Prostate gland (tissue), 2 donors: Measurements from ENCODE around the gene PALS1. TPM values are rescaled to one million over a fixed set of nuclear protein-coding genes. Genes with fewer than 3 reads are reported as not detected.
A peak's percentile ranks its signal among the peaks of the same experiment; 100 is the strongest.
"Not testable (repeated sequence)": the region's sequence is repeated elsewhere in the genome, so short reads cannot be mapped to it uniquely, and the experiment has no call there.

Experiments used
- DNase-seq: peaks from one replicate; pipeline ENCODE4 v3.0.0-alpha.2; 2019; ENCODE audit warnings: low spot score
- H3K27ac ChIP-seq, 2 donors: fragments of 200-600 bp; sonication (generic); 2 replicates each; pipeline ENCODE4 v1.5.1; 2017 to 2019
- H3K27me3 ChIP-seq: fragments of 200-600 bp; sonication (generic); replicated peaks from 2 replicates; pipeline ENCODE4 v1.5.1; 2019; ENCODE audit not compliant: insufficient read depth
- H3K36me3 ChIP-seq, 2 donors: fragments of 200-600 bp; sonication (generic); 1 replicate in 1 of 2; 2 replicates in 1 of 2; pipeline versions ENCODE4 v1.5.1 to v1.8.1; 2017 to 2019
- H3K4me1 ChIP-seq: fragments of 200-600 bp; sonication (generic); replicated peaks from 2 replicates; pipeline ENCODE4 v1.5.1; 2019
- H3K4me3 ChIP-seq, 2 donors: fragments of 200-600 bp; sonication (generic); 2 replicates each; pipeline ENCODE4 v1.5.1; 2017 to 2019
- H3K9me3 ChIP-seq: fragments of 200-600 bp; sonication (generic); 2 replicates; pipeline ENCODE4 v1.5.1; 2017
- CTCF ChIP-seq, 4 experiments: fragments of 200-600 bp in 2 of 4; fragments of 450-650 bp in 2 of 4; sonication (generic) in 2 of 4; IDR thresholded peaks; 1 replicate in 3 of 4; 2 replicates in 1 of 4; pipeline ENCODE4 v1.5.1; 2016 to 2019; ENCODE audit warnings: antibody characterized with exemption in 4 of 4, mild to moderate bottlenecking in 2 of 4, moderate library complexity in 2 of 4
- POLR2A ChIP-seq: fragments of 450-650 bp; IDR thresholded peaks from one replicate; pipeline ENCODE4 v1.6.1; 2016; ENCODE audit warnings: antibody characterized with exemption, mild to moderate bottlenecking
- POLR2AphosphoS5 ChIP-seq: sonication (generic); formaldehyde crosslinking; IDR thresholded peaks from one replicate; pipeline ENCODE4 v1.6.1; 2017; ENCODE audit warnings: antibody characterized with exemption
- WGBS: methylation state at CpG from one replicate; pipeline ENCODE4 v1.1.5; 2018; 5-methylcytosine and 5-hydroxymethylcytosine counted together
- intact Hi-C: fragments of 100-400 bp; cut with DNase I; formaldehyde crosslinking; loops from one replicate; pipeline ENCODE4 v1.14.2; 2022
- total RNA-seq, 2 donors: library from RNA; depleted of rRNA; stranded (reverse); fragments of >200 nt; gene quantifications; one replicate each; pipeline ENCODE4 v1.1.0, GENCODE V29; 2016

PALS1 gene
- total RNA-seq, 2 donors from 2014 or later: 22.3 to 36.5 TPM

GRCh38 chr14:67270933-67271332 is 29.7 kb downstream of the PALS1 start:
- no peaks in the 10 kb centered on the region for H3K4me1 ChIP-seq
- no peaks in the 10 kb centered on the region for H3K36me3 ChIP-seq
- H3K27me3 ChIP-seq: no peaks in the 10 kb centered on the region
- intact Hi-C loops: no loop called here
- no peak overlapping the region for H3K27ac ChIP-seq
- H3K9me3 ChIP-seq: no peaks in the 10 kb centered on the region
- TF ChIP-seq POLR2A: no peak
- no peak for TF ChIP-seq CTCF (IDR thresholded peaks at IDR 0.05)
- TF ChIP-seq POLR2AphosphoS5: no peak
- WGBS: 94% methylated on average over 3 of the region's 3 CpGs
- no peak overlapping the region for H3K4me3 ChIP-seq
- DNase-seq: no peak

- H3K36me3 ChIP-seq, H3K27ac ChIP-seq, intact Hi-C loops, H3K4me3 ChIP-seq, DNase-seq, H3K9me3 ChIP-seq, H3K4me1 ChIP-seq, H3K27me3 ChIP-seq: not testable (repeated sequence)
- WGBS: 94% methylated on average over 3 of the region's 3 CpGs
Observed at GRCh38 chr14:67273281-67273680, 32.0 kb downstream of the PALS1 start.

GRCh38 chr14:67276131-67276530 is 34.9 kb downstream of the PALS1 start:
- no peaks in the 10 kb centered on the region for H3K9me3 ChIP-seq
- no peak overlapping the region for H3K4me3 ChIP-seq
- intact Hi-C loops: no loop called here
- TF ChIP-seq POLR2A: no peak
- TF ChIP-seq POLR2AphosphoS5: no peak
- no peak for TF ChIP-seq CTCF (IDR thresholded peaks at IDR 0.05)
- H3K27ac ChIP-seq: no peak overlapping the region
- no peaks in the 10 kb centered on the region for H3K27me3 ChIP-seq
- no peaks in the 10 kb centered on the region for H3K36me3 ChIP-seq
- no peaks in the 10 kb centered on the region for H3K4me1 ChIP-seq
- no peak for DNase-seq

GRCh38 chr14:67280506-67280905 is 39.3 kb downstream of the PALS1 start:
- Histone ChIP-seq H3K9me3 (no peaks in the 10 kb centered on the region), H3K27ac (no peak overlapping the region), H3K36me3 (no peaks in the 10 kb centered on the region), H3K4me1 (no peaks in the 10 kb centered on the region), H3K4me3 (no peak overlapping the region), H3K27me3 (no peaks in the 10 kb centered on the region)
- TF ChIP-seq CTCF (IDR thresholded peaks at IDR 0.05) (no peak), POLR2A (no peak), POLR2AphosphoS5 (no peak)
- intact Hi-C loops: loop anchor here (10.0 kb wide), 1 partner anchor 656 kb away; no protein-coding TSS in a partner anchor
- DNase-seq: no peak
- 73% methylated on average over 2 of the region's 2 CpGs for WGBS

- TF ChIP-seq POLR2AphosphoS5: no peak
- peak; percentile 46 to 64 (median 54) for TF ChIP-seq CTCF (IDR thresholded peaks at IDR 0.05)
- Histone ChIP-seq H3K9me3 (no peaks in the 10 kb centered on the region), H3K36me3 (no peaks in the 10 kb centered on the region), H3K27ac (no peak overlapping the region), H3K27me3 (no peaks in the 10 kb centered on the region), H3K4me1 (no peaks in the 10 kb centered on the region), H3K4me3 (no peak overlapping the region)
- no peak for DNase-seq
- WGBS: 35% methylated on average over 2 of the region's 2 CpGs
- intact Hi-C loops: loop anchor here (5.0 to 10.0 kb wide), 2 partner anchors 119 to 661 kb away; no protein-coding TSS in a partner anchor
Observed at GRCh38 chr14:67285876-67286452, 44.7 kb downstream of the PALS1 start.

Other genes starting within 250 kb of the PALS1 start
- not detected for gene GARIN2, start 52.0 kb upstream of the PALS1 start, total RNA-seq
- gene ATP6V1D, start 118.4 kb downstream of the PALS1 start, total RNA-seq: 100 to 1,000 TPM in 1 of 2 donors, 10 to 100 TPM in 1; 94.3 to 101 TPM
- gene EIF2S1, start 118.9 kb downstream of the PALS1 start, total RNA-seq: 10 to 100 TPM; 53.1 to 63.6 TPM
- gene PLEK2, start 170.7 kb downstream of the PALS1 start, total RNA-seq: 10 to 100 TPM in 1 of 2 donors, 1 to 10 TPM in 1; 8.1 to 21.1 TPM
- gene TMEM229B, start 247.3 kb downstream of the PALS1 start, total RNA-seq: 10 to 100 TPM in 1 of 2 donors, 1 to 10 TPM in 1; 5.7 to 85.4 TPM